Measurements from ENCODE around the gene TRAF3.
"Not testable (repeated sequence)": the region's sequence is repeated elsewhere in the genome, so short reads cannot be mapped to it uniquely, and the experiment has no call there.

Gene TRAF3

GRCh38 chr14:102806447-102806846, 29.2 kb downstream of the TRAF3 start:
- DNase-seq (ENCODE audit: low spot score), result no peak

- no peak for DNase-seq (ENCODE audit: low spot score)
Measured at GRCh38 chr14:102807013-102807406, 29.8 kb downstream of the TRAF3 start.

GRCh38 chr14:102809870-102810269, 32.6 kb downstream of the TRAF3 start:
- DNase-seq (ENCODE audit: low spot score), result no peak

GRCh38 chr14:102810523-102810922, 33.3 kb downstream of the TRAF3 start:
- DNase-seq (ENCODE audit: low spot score), result no peak

- no peak for DNase-seq (ENCODE audit: low spot score)
Measured at GRCh38 chr14:102811254-102811963, 34.2 kb downstream of the TRAF3 start.

- DNase-seq (ENCODE audit: low spot score), result no peak
Measured at GRCh38 chr14:102811971-102812370, 34.7 kb downstream of the TRAF3 start.

- no peak for DNase-seq (ENCODE audit: low spot score)
Measured at GRCh38 chr14:102813691-102814090, 36.4 kb downstream of the TRAF3 start.

- DNase-seq (ENCODE audit: low spot score), result no peak
Measured at GRCh38 chr14:102817318-102817717, 40.1 kb downstream of the TRAF3 start.

- DNase-seq (ENCODE audit: low spot score), result no peak
Measured at GRCh38 chr14:102817942-102818940, 41.0 kb downstream of the TRAF3 start.

GRCh38 chr14:102819176-102819628, 42.0 kb downstream of the TRAF3 start:
- DNase-seq (ENCODE audit: low spot score), result no peak

- DNase-seq (ENCODE audit: low spot score), result no peak
Measured at GRCh38 chr14:102819747-102820330, 42.6 kb downstream of the TRAF3 start.

- no peak for DNase-seq (ENCODE audit: low spot score)
Measured at GRCh38 chr14:102821252-102821651, 44.0 kb downstream of the TRAF3 start.

- no peak for DNase-seq (ENCODE audit: low spot score)
Measured at GRCh38 chr14:102822311-102822863, 45.1 kb downstream of the TRAF3 start.

GRCh38 chr14:102822887-102823286, 45.6 kb downstream of the TRAF3 start:
- not testable (repeated sequence) for DNase-seq (ENCODE audit: low spot score)

GRCh38 chr14:102823546-102823945, 46.3 kb downstream of the TRAF3 start:
- DNase-seq (ENCODE audit: low spot score), result no peak

- peak; percentile 54 for DNase-seq (ENCODE audit: low spot score)
Measured at GRCh38 chr14:102824832-102825231, 47.6 kb downstream of the TRAF3 start.

GRCh38 chr14:102825307-102826095, 48.3 kb downstream of the TRAF3 start:
- no peak for DNase-seq (ENCODE audit: low spot score)

- no peak for DNase-seq (ENCODE audit: low spot score)
Measured at GRCh38 chr14:102826161-102826560, 48.9 kb downstream of the TRAF3 start.

GRCh38 chr14:102826751-102827675, 49.8 kb downstream of the TRAF3 start:
- DNase-seq (ENCODE audit: low spot score), result no peak

- DNase-seq (ENCODE audit: low spot score), result no peak
Measured at GRCh38 chr14:102827716-102828115, 50.5 kb downstream of the TRAF3 start.

All from AG08395 (cell line).